Measurements from ENCODE around the gene SLC13A1. TPM values are rescaled to one million over a fixed set of nuclear protein-coding genes. Genes with fewer than 3 reads are reported as not detected.

SLC13A1 gene
- total RNA-seq, 2 experiments from 2014 or later, result not detected

DNA sequence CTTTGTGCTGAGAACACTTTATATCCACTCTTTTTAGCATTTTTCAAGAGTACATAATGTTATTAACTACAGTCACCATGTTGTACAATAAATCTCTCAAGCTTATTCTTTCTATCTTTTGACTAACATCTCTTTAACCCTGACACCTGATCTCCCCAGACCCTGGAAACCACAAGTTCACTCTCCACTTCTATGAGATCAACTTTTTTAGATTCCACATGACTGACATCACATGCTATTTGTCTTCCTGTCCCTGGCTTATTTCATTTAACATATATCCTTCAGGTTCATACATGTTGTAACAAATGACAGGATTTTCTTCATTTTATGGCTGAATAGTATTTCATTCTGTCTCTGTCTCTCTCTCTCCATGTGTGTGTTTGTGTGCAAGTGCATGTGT lies 15.5 kb downstream of the SLC13A1 start:
- ChIA-PET CTCF (no interaction called here), POLR2A (no interaction called here)
- Mint-ChIP-seq H3K36me3 (no peaks in the 10 kb centered on the region), H3K4me1 (ENCODE audit: low read depth) (no peaks in the 10 kb centered on the region), H3K27ac (no peak overlapping the region), H3K9me3 (peaks cover 5% of the 10 kb centered on the region), H3K27me3 (no peaks in the 10 kb centered on the region), H3K4me3 (no peak overlapping the region)
- intact Hi-C loops (cut with micrococcal nuclease), result no loop called here
- no peak for DNase-seq

DNA sequence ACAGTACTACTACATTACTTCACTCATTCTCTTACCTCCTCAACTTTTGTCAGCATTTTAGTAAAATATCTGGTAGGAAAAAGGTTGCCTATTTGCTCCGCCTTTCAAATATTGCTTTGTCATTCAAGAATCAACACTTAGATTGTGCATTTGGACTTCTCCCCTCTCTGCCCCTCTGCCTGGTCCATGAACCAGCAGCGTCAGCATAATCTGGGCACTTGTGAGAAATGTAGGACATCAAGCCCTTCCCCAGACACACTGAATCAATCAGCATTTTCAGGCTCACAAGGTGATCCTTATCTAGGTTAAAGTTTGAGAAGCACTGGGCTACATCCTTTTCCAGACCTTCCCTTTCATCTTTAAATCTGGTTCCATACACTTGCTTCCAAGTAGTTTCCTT lies 16.3 kb downstream of the SLC13A1 start:
- H3K36me3 Mint-ChIP-seq, result no peaks in the 10 kb centered on the region
- ChIA-PET POLR2A (no interaction called here), CTCF (no interaction called here)
- H3K4me1 Mint-ChIP-seq (ENCODE audit: low read depth), result no peaks in the 10 kb centered on the region
- DNase-seq, result no peak
- H3K4me3 Mint-ChIP-seq, result no peak overlapping the region
- H3K27me3 Mint-ChIP-seq, result no peaks in the 10 kb centered on the region
- peaks cover 5% of the 10 kb centered on the region for H3K9me3 Mint-ChIP-seq
- H3K27ac Mint-ChIP-seq, result no peak overlapping the region
- intact Hi-C loops (cut with micrococcal nuclease), result no loop called here

DNA sequence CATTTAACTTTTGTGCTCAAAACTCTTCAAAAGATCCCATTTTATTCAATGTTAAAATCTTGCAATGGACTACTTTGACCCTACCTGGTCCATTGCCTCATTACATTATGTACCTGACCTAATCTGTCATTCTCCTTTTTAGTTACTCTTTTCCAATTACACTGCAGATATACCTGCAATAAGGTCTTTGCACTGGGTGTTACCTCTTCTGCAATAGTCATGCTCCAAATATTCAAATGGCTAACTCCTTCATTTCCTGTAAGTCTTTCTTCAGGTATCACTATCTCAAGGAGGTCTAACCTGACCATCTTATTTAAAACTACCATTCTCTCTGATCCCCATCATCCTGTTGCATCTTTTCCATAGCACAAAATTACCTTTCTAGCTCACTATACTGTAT lies 22.3 kb downstream of the SLC13A1 start:
- DNase-seq, result no peak
- Mint-ChIP-seq H3K4me1 (ENCODE audit: low read depth) (no peaks in the 10 kb centered on the region), H3K27me3 (no peaks in the 10 kb centered on the region), H3K4me3 (no peak overlapping the region), H3K36me3 (no peaks in the 10 kb centered on the region), H3K27ac (no peak overlapping the region), H3K9me3 (peaks cover 3% of the 10 kb centered on the region)
- intact Hi-C loops (cut with micrococcal nuclease), result no loop called here
- POLR2A ChIA-PET, result no interaction called here
- CTCF ChIA-PET, result no interaction called here

DNA sequence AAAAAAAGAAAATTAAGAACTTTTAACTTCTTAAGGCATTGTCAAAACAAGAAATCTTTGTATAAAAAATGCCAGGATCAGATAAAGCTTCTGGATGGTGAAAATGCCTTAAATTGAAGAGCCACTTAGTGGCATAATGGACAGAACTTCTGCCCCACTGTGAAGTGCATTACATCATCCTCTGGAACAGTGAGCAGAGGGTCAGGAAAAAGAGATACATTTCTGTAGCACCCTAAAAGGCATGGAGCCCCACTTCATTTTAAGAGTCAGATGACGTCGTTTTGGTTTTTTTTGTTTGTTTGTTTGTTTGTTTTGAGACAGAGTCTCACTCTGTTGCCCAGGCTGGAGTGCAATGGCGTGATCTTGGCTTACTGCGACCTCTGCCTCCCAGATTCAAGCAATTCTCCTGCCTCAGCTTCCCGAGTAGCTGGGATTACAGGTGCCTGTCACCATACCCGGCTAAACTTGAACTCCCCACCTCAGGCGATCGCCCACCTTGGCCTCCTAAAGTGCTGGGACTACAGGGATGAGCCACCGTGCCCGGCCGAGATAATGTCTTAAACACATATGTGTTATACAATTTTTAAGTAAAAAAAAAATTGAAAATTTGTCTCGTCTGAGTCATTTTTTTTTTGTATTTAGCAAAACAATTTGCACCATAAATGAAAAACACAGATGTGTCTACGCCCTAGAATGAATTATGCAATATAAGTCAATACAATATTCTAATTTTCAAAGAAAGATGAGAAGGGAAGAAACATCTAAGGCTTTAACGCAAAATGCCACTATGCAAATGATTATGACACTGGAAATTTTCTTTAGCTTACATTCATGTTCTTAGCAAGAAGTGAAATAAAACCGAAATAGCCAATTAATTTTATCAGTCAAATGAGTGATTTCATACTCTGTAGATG lies 29.2 kb downstream of the SLC13A1 start:
- POLR2A ChIA-PET, result no interaction called here
- Mint-ChIP-seq H3K9me3 (peaks cover 4% of the 10 kb centered on the region), H3K27me3 (no peaks in the 10 kb centered on the region), H3K36me3 (no peaks in the 10 kb centered on the region), H3K4me3 (no peak overlapping the region), H3K4me1 (ENCODE audit: low read depth) (no peaks in the 10 kb centered on the region), H3K27ac (no peak overlapping the region)
- intact Hi-C loops (cut with micrococcal nuclease), result no loop called here
- CTCF ChIA-PET, result no interaction called here
- no peak for DNase-seq

DNA sequence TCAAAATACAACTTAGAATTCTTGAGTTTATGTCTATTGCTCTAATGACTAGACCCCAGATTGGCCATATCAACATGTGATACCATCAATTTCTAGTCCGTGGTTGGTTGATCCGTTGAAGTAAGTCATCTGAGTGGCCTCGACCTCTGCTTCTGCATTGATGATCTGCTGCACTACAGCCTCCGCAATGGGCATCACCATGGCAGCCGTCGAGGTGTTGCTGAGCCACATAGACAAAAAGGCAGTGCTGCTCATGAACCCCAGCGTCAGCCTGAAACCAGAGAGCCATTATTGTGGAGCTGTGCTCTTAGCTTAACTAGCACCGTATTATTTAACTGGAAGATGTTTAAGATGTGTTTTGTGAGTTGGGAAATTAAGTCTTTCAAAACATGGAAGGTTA lies 30.7 kb downstream of the SLC13A1 start:
- Mint-ChIP-seq H3K9me3 (peaks cover 4% of the 10 kb centered on the region), H3K27me3 (no peaks in the 10 kb centered on the region), H3K4me3 (no peak overlapping the region), H3K4me1 (ENCODE audit: low read depth) (no peaks in the 10 kb centered on the region), H3K36me3 (no peaks in the 10 kb centered on the region), H3K27ac (no peak overlapping the region)
- CTCF ChIA-PET, result no interaction called here
- POLR2A ChIA-PET, result no interaction called here
- intact Hi-C loops (cut with micrococcal nuclease), result no loop called here
- DNase-seq, result no peak

DNA sequence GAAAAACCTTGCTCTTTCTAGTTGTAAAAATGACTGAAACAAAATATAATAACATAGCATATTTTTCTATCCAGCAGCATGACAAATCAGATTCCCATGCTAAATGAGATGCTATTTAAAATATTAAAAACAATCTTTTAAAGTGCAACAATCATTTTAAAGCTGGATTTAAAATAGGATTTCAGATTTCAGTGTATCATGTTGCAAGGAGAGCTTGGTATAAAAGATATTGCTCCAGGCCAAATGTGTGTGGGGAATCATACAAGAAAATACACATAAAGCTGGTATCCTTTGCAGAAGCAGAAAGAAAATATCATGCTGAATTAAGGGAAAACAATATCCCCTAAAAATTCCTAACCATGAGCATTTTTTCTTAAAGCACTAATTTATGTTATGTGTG lies 42.2 kb downstream of the SLC13A1 start:
- ChIA-PET POLR2A (no interaction called here), CTCF (no interaction called here)
- no peak overlapping the region for H3K4me3 Mint-ChIP-seq
- no peak overlapping the region for H3K27ac Mint-ChIP-seq
- H3K27me3 Mint-ChIP-seq, result no peaks in the 10 kb centered on the region
- H3K36me3 Mint-ChIP-seq, result no peaks in the 10 kb centered on the region
- no peaks in the 10 kb centered on the region for H3K9me3 Mint-ChIP-seq
- intact Hi-C loops (cut with micrococcal nuclease), result no loop called here
- H3K4me1 Mint-ChIP-seq (ENCODE audit: low read depth), result no peaks in the 10 kb centered on the region
- no peak for DNase-seq

DNA sequence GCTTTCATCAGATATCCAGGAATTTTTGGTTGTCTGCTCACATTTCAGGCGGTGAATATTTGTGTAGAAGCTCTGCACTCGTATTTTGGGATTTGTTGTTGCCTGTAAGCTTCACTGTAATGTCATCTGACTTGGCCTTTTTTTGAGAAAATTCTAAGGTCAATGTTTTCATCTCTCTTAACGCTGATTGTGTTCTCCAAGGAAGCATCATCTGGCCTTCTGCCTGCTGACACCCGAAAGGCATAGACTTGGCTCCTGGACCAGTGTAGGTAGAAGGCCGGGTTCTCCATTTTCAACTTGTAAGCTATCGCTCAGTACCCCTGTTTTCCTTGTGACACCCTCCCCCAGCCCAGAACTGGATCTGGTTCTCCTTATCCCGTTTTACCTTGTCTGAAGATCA lies 44.2 kb downstream of the SLC13A1 start:
- ChIA-PET CTCF (no interaction called here), POLR2A (no interaction called here)
- Mint-ChIP-seq H3K36me3 (no peaks in the 10 kb centered on the region), H3K27ac (no peak overlapping the region), H3K27me3 (no peaks in the 10 kb centered on the region), H3K4me3 (no peak overlapping the region), H3K4me1 (ENCODE audit: low read depth) (no peaks in the 10 kb centered on the region), H3K9me3 (no peaks in the 10 kb centered on the region)
- intact Hi-C loops (cut with micrococcal nuclease), result loop anchor here (2.0 kb wide), 1 partner anchor 937 kb away; no protein-coding TSS in a partner anchor
- DNase-seq, result no peak

DNA sequence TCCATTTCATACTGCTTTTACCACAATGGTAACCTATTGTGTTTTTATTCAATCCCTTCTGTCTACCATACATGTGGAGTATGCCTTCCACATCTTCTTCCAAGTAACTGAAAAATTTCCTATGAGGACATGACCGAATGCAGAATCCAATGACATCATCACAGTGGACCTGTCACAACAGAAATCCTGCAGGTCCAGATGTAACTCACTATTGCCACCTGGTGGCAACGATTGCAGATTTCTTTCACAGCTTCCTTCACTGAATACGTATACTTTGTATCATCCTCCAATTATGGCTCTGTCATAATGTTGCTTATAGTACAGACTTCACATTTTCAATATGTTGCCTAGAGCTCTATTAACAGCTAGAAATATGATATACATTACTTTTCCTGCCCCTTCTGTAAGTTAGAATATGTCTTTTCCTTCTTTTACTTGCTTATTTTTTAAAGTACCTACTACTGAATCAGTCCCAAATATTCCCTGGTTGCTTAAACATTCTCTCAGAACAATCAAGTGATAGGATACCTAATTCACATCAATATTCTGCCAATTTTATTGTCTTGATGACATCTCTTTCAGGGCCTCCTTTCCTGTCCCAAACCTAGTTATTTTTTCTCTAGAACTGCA lies 45.4 kb downstream of the SLC13A1 start:
- intact Hi-C loops (cut with micrococcal nuclease), result loop anchor here (2.0 kb wide), 1 partner anchor 936 kb away; no protein-coding TSS in a partner anchor
- ChIA-PET CTCF (interaction anchor here (0.9 to 2.6 kb wide), 3 partner anchors 10 to 352 kb away, joined by 4 to 8 read pairs (median 5); no protein-coding TSS in a partner anchor), POLR2A (no interaction called here)
- Mint-ChIP-seq H3K4me3 (no peak overlapping the region), H3K36me3 (no peaks in the 10 kb centered on the region), H3K4me1 (ENCODE audit: low read depth) (no peaks in the 10 kb centered on the region), H3K27me3 (no peaks in the 10 kb centered on the region), H3K27ac (no peak overlapping the region), H3K9me3 (no peaks in the 10 kb centered on the region)
- peak; percentile 56 for DNase-seq

DNA sequence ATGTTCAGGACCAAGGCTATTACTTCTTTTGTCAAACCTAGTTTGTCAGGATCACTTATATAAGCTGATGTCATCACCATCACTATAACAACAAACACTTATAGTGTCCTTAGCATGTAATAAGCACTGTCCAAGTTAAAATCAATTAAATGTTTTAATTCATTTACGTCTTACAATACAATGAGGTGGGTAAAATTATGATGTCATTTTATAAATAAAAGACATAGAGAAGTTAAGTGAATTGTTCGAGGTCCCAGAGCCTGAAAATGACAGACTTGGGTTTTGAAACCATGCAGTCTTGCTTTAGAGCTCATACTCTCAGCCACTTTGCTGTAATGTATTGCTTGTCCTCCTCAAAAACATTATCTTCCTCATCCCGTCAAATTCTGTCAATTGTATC lies 48.3 kb downstream of the SLC13A1 start:
- Mint-ChIP-seq H3K4me1 (ENCODE audit: low read depth) (no peaks in the 10 kb centered on the region), H3K36me3 (no peaks in the 10 kb centered on the region), H3K27ac (no peak overlapping the region), H3K9me3 (no peaks in the 10 kb centered on the region), H3K27me3 (no peaks in the 10 kb centered on the region), H3K4me3 (no peak overlapping the region)
- intact Hi-C loops (cut with micrococcal nuclease), result no loop called here
- CTCF ChIA-PET, result no interaction called here
- POLR2A ChIA-PET, result no interaction called here
- no peak for DNase-seq

DNA sequence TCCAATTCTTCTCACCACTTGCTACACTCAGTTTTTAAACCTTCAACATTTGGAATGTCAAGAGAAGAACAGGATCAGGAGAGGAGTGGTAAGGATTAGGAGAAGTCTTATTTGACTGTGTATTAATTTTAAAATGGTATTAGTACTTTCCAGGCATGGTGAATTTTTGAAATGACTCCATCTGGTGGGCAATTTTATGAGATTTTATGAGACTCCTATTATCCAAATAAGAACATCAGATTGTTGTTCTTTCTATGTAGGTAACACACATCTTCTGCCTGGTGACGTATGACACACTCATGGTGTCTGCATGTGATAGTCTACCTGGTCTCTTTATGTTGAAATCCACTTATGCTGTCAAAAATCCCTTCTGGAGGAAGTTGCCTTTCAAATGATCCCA lies 51.0 kb downstream of the SLC13A1 start:
- DNase-seq, result no peak
- Mint-ChIP-seq H3K4me1 (ENCODE audit: low read depth) (no peaks in the 10 kb centered on the region), H3K27ac (no peak overlapping the region), H3K4me3 (no peak overlapping the region), H3K27me3 (no peaks in the 10 kb centered on the region), H3K36me3 (no peaks in the 10 kb centered on the region), H3K9me3 (no peaks in the 10 kb centered on the region)
- CTCF ChIA-PET, result no interaction called here
- POLR2A ChIA-PET, result no interaction called here
- intact Hi-C loops (cut with micrococcal nuclease), result no loop called here

DNA sequence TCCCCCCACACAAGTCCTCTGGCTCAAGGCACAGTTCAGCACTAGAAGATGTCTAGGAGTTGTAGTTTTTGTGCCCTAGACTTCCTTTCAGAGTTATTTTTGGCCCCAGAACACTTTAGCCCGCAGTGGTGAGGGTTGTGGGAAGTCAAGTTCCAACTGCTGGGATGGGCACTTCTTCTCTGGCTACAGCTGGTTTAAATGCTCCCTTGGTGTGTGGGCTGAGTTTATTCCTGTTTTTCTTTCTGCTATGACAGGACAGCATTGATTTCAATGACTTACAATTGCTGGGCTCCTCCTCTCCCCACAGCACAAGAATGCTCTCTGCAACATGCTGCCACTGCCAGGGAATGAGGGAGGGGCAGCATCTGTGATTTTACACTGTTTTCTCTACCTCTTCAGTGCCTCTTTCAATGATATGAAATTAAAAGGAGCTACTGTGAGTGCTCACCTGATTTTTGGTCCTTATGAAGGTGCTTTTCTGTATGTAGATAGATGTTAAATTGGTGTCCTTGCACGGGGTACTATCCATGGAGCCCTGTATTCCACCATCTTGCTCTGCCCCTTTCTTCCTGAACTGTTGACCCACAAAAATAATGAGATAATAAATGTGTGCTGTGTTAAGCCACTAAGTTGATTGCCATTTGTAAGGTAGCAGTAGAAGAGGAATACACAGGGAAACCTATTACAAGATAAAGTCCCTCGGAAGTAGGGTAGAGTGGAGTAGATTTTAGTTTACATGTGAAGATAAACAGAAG lies 56.3 kb downstream of the SLC13A1 start:
- CTCF ChIA-PET, result interaction anchor here (2.2 kb wide), 1 partner anchor 11 kb away, joined by 8 read pairs; no protein-coding TSS in a partner anchor

DNA sequence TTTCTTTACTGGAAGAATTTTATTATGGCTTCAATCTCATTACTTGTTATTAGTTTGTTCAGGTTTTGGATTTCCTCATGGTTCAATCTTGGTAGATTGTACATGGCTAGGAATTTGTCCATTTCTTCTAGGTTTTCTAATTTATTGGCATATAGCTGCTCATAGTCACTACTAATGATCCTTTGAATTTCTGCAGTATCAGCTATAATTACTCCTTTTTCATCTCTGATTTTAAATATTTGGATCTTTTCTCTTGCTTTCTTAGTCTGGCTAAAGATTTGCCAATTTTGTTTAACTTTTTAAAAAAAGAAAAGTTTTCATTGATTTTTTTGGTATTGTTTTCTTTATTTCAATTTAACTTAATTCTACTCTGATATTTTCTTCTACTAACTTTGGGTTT lies 59.2 kb downstream of the SLC13A1 start:
- ChIA-PET CTCF (no interaction called here), POLR2A (no interaction called here)
- Mint-ChIP-seq H3K4me1 (ENCODE audit: low read depth) (no peaks in the 10 kb centered on the region), H3K9me3 (no peaks in the 10 kb centered on the region), H3K36me3 (no peaks in the 10 kb centered on the region), H3K27ac (no peak overlapping the region), H3K4me3 (no peak overlapping the region), H3K27me3 (no peaks in the 10 kb centered on the region)
- intact Hi-C loops (cut with micrococcal nuclease), result no loop called here
- DNase-seq, result no peak

More for the DNA sequence above, 56.3 kb downstream of the SLC13A1 start:
- no peaks in the 10 kb centered on the region for H3K4me1 Mint-ChIP-seq (ENCODE audit: low read depth)
- no peaks in the 10 kb centered on the region for H3K27me3 Mint-ChIP-seq
- POLR2A ChIA-PET, result no interaction called here
- H3K4me3 Mint-ChIP-seq, result no peak overlapping the region
- no peak for DNase-seq
- H3K9me3 Mint-ChIP-seq, result no peaks in the 10 kb centered on the region
- intact Hi-C loops (cut with micrococcal nuclease), result no loop called here
- no peak overlapping the region for H3K27ac Mint-ChIP-seq
- no peaks in the 10 kb centered on the region for H3K36me3 Mint-ChIP-seq

Data from activated CD4-positive, alpha-beta memory T cell treated with anti-CD3 and anti-CD28 coated beads for 36 hours (primary cell).